HepG2 (cell line): ENCODE results near the gene RASGRP2.

Source experiments
- POGK ChIP-seq: sonication (generic); formaldehyde crosslinking; conservative IDR thresholded peaks from 2 replicates; pipeline ENCODE4 v1.8.0; 2022; ENCODE audit warnings: mild to moderate bottlenecking, moderate library complexity, missing genetic modification reagents
- RERE ChIP-seq: IDR thresholded peaks from 2 replicates; pipeline ENCODE4 v1.6.1; 2016; ENCODE audit warnings: low read depth, missing genetic modification reagents, missing compliant biosample characterization

GRCh38 chr11:64715756-64716472 lies 28.0 kb downstream of the RASGRP2 start:
- TF ChIP-seq POGK (CRISPR knock-in tag) (no peak), RERE (CRISPR knock-in tag) (no peak)
